ENCODE results near the gene OR1J2. TPM values are rescaled to one million over a fixed set of nuclear protein-coding genes. Genes with fewer than 3 reads are reported as not detected.

The OR1J2 gene
- total and polyA plus RNA-seq, 2 experiments from 2014 or later: not detected

- DNase-seq (ENCODE audit: low read depth in 1 of 2, low spot score in 1 of 2): peak in 1 of 2 donors; percentile 67
- Histone ChIP-seq H3K9me3 (ENCODE audit: low read depth) (no peaks in the 10 kb centered on the region), H3K4me1 (ENCODE audit: low read depth) (no peaks in the 10 kb centered on the region), H3K36me3 (no peaks in the 10 kb centered on the region), H3K27me3 (no peaks in the 10 kb centered on the region), H3K4me3 (no peak overlapping the region), H3K27ac (no peak overlapping the region)
- peak; percentile 87 for TF ChIP-seq CTCF (IDR thresholded peaks at IDR 0.05; ENCODE audit: low read depth, low read length)
Measured at GRCh38 chr9:122498883-122499288, 11.7 kb upstream of the OR1J2 start.

- no peaks in the 10 kb centered on the region for H3K36me3 ChIP-seq
- H3K4me3 ChIP-seq: no peak overlapping the region
- DNase-seq (ENCODE audit: low read depth in 1 of 2, low spot score in 1 of 2): no peak
- no peak overlapping the region for H3K27ac ChIP-seq
- no peaks in the 10 kb centered on the region for H3K4me1 ChIP-seq (ENCODE audit: low read depth)
- no peaks in the 10 kb centered on the region for H3K27me3 ChIP-seq
- H3K9me3 ChIP-seq (ENCODE audit: low read depth): no peaks in the 10 kb centered on the region
- TF ChIP-seq CTCF (IDR thresholded peaks at IDR 0.05; ENCODE audit: low read depth, low read length): no peak
Measured at GRCh38 chr9:122506964-122507363, 3.6 kb upstream of the OR1J2 start.

- Histone ChIP-seq H3K27me3 (no peaks in the 10 kb centered on the region), H3K36me3 (no peaks in the 10 kb centered on the region), H3K27ac (no peak overlapping the region), H3K4me1 (ENCODE audit: low read depth) (no peaks in the 10 kb centered on the region), H3K9me3 (ENCODE audit: low read depth) (no peaks in the 10 kb centered on the region), H3K4me3 (no peak overlapping the region)
- no peak for TF ChIP-seq CTCF (IDR thresholded peaks at IDR 0.05; ENCODE audit: low read depth, low read length)
- no peak for DNase-seq (ENCODE audit: low read depth in 1 of 2, low spot score in 1 of 2)
Measured at GRCh38 chr9:122518226-122518625, 7.6 kb downstream of the OR1J2 start.

GRCh38 chr9:122518841-122519240 lies 8.2 kb downstream of the OR1J2 start, which contains the start of gene OR1J4:
Gene OR1J4, plus strand, starts transcription at chr9:122519141. Its CDS starts 0 bp downstream, at chr9:122519141.
- Histone ChIP-seq H3K36me3 (no peaks in the 10 kb centered on the region), H3K4me3 (no peak within 1 kb of the TSS), H3K27me3 (no peaks in the 10 kb centered on the region), H3K27ac (no peak within 1 kb of the TSS), H3K4me1 (ENCODE audit: low read depth) (no peaks in the 10 kb centered on the region), H3K9me3 (ENCODE audit: low read depth) (no peaks in the 10 kb centered on the region)
- no peak for TF ChIP-seq CTCF (IDR thresholded peaks at IDR 0.05; ENCODE audit: low read depth, low read length)
- no peak for DNase-seq (ENCODE audit: low read depth in 1 of 2, low spot score in 1 of 2)

GRCh38 chr9:122519376-122519775 lies 8.8 kb downstream of the OR1J2 start:
- no peaks in the 10 kb centered on the region for H3K27me3 ChIP-seq
- no peak for DNase-seq (ENCODE audit: low read depth in 1 of 2, low spot score in 1 of 2)
- H3K27ac ChIP-seq: no peak overlapping the region
- H3K9me3 ChIP-seq (ENCODE audit: low read depth): no peaks in the 10 kb centered on the region
- no peak overlapping the region for H3K4me3 ChIP-seq
- no peaks in the 10 kb centered on the region for H3K4me1 ChIP-seq (ENCODE audit: low read depth)
- H3K36me3 ChIP-seq: no peaks in the 10 kb centered on the region
- no peak for TF ChIP-seq CTCF (IDR thresholded peaks at IDR 0.05; ENCODE audit: low read depth, low read length)

- H3K27me3 ChIP-seq: no peaks in the 10 kb centered on the region
- H3K27ac ChIP-seq: no peak overlapping the region
- TF ChIP-seq CTCF (IDR thresholded peaks at IDR 0.05; ENCODE audit: low read depth, low read length): no peak
- H3K9me3 ChIP-seq (ENCODE audit: low read depth): no peaks in the 10 kb centered on the region
- no peaks in the 10 kb centered on the region for H3K4me1 ChIP-seq (ENCODE audit: low read depth)
- DNase-seq (ENCODE audit: low read depth in 1 of 2, low spot score in 1 of 2): no peak
- no peak overlapping the region for H3K4me3 ChIP-seq
- H3K36me3 ChIP-seq: no peaks in the 10 kb centered on the region
Measured at GRCh38 chr9:122526602-122527001, 16.0 kb downstream of the OR1J2 start.
